ENCODE data around the gene PIWIL4. TPM values are rescaled to one million over a fixed set of nuclear protein-coding genes. Genes with fewer than 3 reads are reported as not detected.

Gene PIWIL4
- total and polyA plus RNA-seq, 2 of the 8 experiments (the other 6 are each of a cell fraction or from before 2014, with no cell fraction given), result 0.51 to 0.52 TPM

- no peak for TF ChIP-seq CBX5 (IDR thresholded peaks at IDR 0.05; ENCODE audit: low read depth, low read length)
- TF ChIP-seq RAD21 (IDR thresholded peaks at IDR 0.05 in 1 of 2, conservative IDR thresholded peaks at IDR 0.05 in 1 of 2; ENCODE audit: low read depth in 2 of 2, low read length in 2 of 2), result no peak
- TF ChIP-seq RFX5 (IDR thresholded peaks at IDR 0.05; ENCODE audit: borderline replicate concordance, low read depth, low read length), result no peak
- TF ChIP-seq SRF (IDR thresholded peaks at IDR 0.05; ENCODE audit: low read depth, low read length), result no peak
These were observed 30.1 kb upstream of the PIWIL4 start (continued) for GRCh38 chr11:94537031-94537600.
